Tibial nerve (tissue), 4 donors: ENCODE measurements around the gene CCBE1. TPM values are rescaled to one million over a fixed set of nuclear protein-coding genes. Genes with fewer than 3 reads are reported as not detected.

Experiments
- DNase-seq, 2 donors: peaks; one replicate each; pipeline ENCODE4 v3.0.0-alpha.2; 2019; ENCODE audit warnings: low spot score in 2 of 2
- H3K27ac ChIP-seq, 4 donors: fragments of 200-600 bp; sonication (generic) in 3 of 4; one replicate each; pipeline ENCODE4 v1.5.1; 2017 to 2019; ENCODE audit warnings: mild to moderate bottlenecking in 1 of 4
- H3K27me3 ChIP-seq, 2 donors: fragments of 200-600 bp; sonication (generic) in 1 of 2; one replicate each; pipeline versions ENCODE4 v1.5.1 to v1.6.0; 2017 to 2019
- H3K36me3 ChIP-seq, 3 donors: fragments of 200-600 bp; sonication (generic); one replicate each; pipeline ENCODE4 v1.5.1; 2018 to 2019
- H3K4me1 ChIP-seq, 4 donors: fragments of 200-600 bp; sonication (generic) in 3 of 4; one replicate each; pipeline ENCODE4 v1.5.1; 2017 to 2019
- H3K4me3 ChIP-seq, 4 donors: fragments of 200-600 bp; sonication (generic) in 3 of 4; one replicate each; pipeline ENCODE4 v1.5.1; 2017 to 2019; ENCODE audit warnings: mild to moderate bottlenecking in 1 of 4, moderate library complexity in 1 of 4
- H3K9me3 ChIP-seq, 4 donors: fragments of 200-600 bp; sonication (generic) in 3 of 4; one replicate each; pipeline ENCODE4 v1.5.1; 2017 to 2019
- EP300 ChIP-seq, 2 donors: sonication (generic); formaldehyde crosslinking; IDR thresholded peaks; one replicate each; pipeline ENCODE4 v1.6.1; 2017; ENCODE audit warnings: antibody characterized with exemption in 2 of 2, mild to moderate bottlenecking in 1 of 2
- POLR2A ChIP-seq, 2 donors: fragments of 450-650 bp; IDR thresholded peaks; one replicate each; pipeline ENCODE4 v1.6.1; 2017; ENCODE audit warnings: antibody characterized with exemption in 2 of 2, mild to moderate bottlenecking in 2 of 2, moderate library complexity in 2 of 2
- whole genome bisulfite sequencing, 2 donors: methylation state at CpG; one replicate each; pipeline ENCODE4 v1.1.5; 2018; 5-methylcytosine and 5-hydroxymethylcytosine counted together
- total RNA-seq, 4 donors: library from RNA; depleted of rRNA; stranded (reverse); fragments of >200 nt; gene quantifications; one replicate each; pipeline ENCODE4 v1.1.0, GENCODE V29; 2016
- TF ChIP-seq, protein P1 (sequence below), 5 experiments: fragments of 200-600 bp in 3 of 5; fragments of 450-650 bp in 2 of 5; sonication (generic) in 3 of 5; IDR thresholded peaks; one replicate each; pipeline ENCODE4 v1.5.1; 2016 to 2019; ENCODE audit warnings: antibody characterized with exemption in 5 of 5, mild to moderate bottlenecking in 3 of 5, moderate library complexity in 2 of 5

Gene CCBE1
- total RNA-seq, 4 donors from 2014 or later, result 0.30 to 3.9 (median 1.3) TPM

DNA sequence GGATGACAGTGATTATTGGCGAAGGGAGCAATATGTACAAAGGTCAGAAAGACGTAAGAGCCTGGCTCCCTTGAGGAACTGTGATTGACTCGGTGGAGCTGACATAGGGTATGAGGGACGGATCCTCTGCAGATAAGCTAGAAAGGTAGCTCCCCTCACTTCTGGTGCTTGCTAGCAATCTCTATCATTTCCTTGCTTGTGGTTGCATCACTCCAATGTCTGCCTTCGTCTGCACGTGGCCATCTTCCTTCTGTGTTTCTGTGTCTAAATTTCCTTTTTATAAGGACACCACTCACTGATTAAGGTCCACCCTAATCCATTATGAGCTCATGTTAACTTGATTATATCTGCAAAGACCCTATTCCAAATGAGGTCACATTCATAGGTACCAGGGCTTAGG lies 315.3 kb downstream of the CCBE1 start:
- H3K27me3 ChIP-seq, result no peaks in the 10 kb centered on the region
- no peak for DNase-seq
- TF ChIP-seq, protein P1, sequence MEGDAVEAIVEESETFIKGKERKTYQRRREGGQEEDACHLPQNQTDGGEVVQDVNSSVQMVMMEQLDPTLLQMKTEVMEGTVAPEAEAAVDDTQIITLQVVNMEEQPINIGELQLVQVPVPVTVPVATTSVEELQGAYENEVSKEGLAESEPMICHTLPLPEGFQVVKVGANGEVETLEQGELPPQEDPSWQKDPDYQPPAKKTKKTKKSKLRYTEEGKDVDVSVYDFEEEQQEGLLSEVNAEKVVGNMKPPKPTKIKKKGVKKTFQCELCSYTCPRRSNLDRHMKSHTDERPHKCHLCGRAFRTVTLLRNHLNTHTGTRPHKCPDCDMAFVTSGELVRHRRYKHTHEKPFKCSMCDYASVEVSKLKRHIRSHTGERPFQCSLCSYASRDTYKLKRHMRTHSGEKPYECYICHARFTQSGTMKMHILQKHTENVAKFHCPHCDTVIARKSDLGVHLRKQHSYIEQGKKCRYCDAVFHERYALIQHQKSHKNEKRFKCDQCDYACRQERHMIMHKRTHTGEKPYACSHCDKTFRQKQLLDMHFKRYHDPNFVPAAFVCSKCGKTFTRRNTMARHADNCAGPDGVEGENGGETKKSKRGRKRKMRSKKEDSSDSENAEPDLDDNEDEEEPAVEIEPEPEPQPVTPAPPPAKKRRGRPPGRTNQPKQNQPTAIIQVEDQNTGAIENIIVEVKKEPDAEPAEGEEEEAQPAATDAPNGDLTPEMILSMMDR (IDR thresholded peaks at IDR 0.05), result no peak
- TF ChIP-seq EP300 (IDR thresholded peaks at IDR 0.05) (no peak), POLR2A (IDR thresholded peaks at IDR 0.05) (no peak)
- no peaks in the 10 kb centered on the region for H3K9me3 ChIP-seq
- no peaks in the 10 kb centered on the region for H3K36me3 ChIP-seq
- H3K4me1 ChIP-seq, result no peaks in the 10 kb centered on the region
- 81 to 87% methylated on average over 6 of the region's 6 CpGs for WGBS, 2 donors
- H3K27ac ChIP-seq, result no peak overlapping the region
- no peak overlapping the region for H3K4me3 ChIP-seq

Other genes starting within 250 kb of the CCBE1 start
- under 1 TPM in 2 of 4 donors, not detected in 2; 0.22 to 0.98 TPM for gene PMAIP1, start 202.6 kb upstream of the CCBE1 start, total RNA-seq